SK-N-SH treated with all-trans-retinoic acid at 6 μM for 48 hours (cell line): ENCODE results near the gene ABCA12.

Experiments
- ATAC-seq: fragments of 200-7000 bp; cut with Tn5 transposase; 3 replicates; pipeline ENCODE4 v1.9.1; 2020; ENCODE audit warnings: mild to moderate bottlenecking, moderate library complexity
- ARNTL ChIP-seq: fragments of 450-650 bp; formaldehyde crosslinking; IDR thresholded peaks from 2 replicates; pipeline ENCODE4 v1.5.0; 2020; ENCODE audit warnings: low read depth, mild to moderate bottlenecking, moderate library complexity, borderline replicate concordance
- BACH2 ChIP-seq: fragments of 250-450 bp; sonication (Bioruptor Pico); IDR thresholded peaks from 2 replicates; pipeline ENCODE4 v1.9.0; 2021; ENCODE audit warnings: mild to moderate bottlenecking, borderline replicate concordance
- CREB5 ChIP-seq: fragments of 250-450 bp; sonication (Bioruptor Pico); IDR thresholded peaks from 2 replicates; pipeline ENCODE4 v1.5.1; 2020; ENCODE audit warnings: low read depth, mild to moderate bottlenecking, moderate library complexity
- CSDC2 ChIP-seq: fragments of 250-450 bp; sonication (Bioruptor Pico); IDR thresholded peaks from 2 replicates; pipeline ENCODE4 v1.5.0; 2020; ENCODE audit warnings: mild to moderate bottlenecking, moderate library complexity
- CSRNP3 ChIP-seq: fragments of 250-450 bp; sonication (Bioruptor Pico); IDR thresholded peaks from 2 replicates; pipeline ENCODE4 v1.5.1; 2021; ENCODE audit warnings: mild to moderate bottlenecking, moderate library complexity
- GLIS3 ChIP-seq: fragments of 250-450 bp; sonication (Bioruptor Pico); IDR thresholded peaks from 2 replicates; pipeline ENCODE4 v1.5.0; 2020; ENCODE audit warnings: mild to moderate bottlenecking, moderate library complexity
- ISL1 ChIP-seq: fragments of 250-450 bp; sonication (Bioruptor Pico); IDR thresholded peaks from 2 replicates; pipeline ENCODE4 v2.1.2; 2022; ENCODE audit warnings: mild to moderate bottlenecking, moderate library complexity
- OSR1 ChIP-seq: fragments of 250-450 bp; sonication (Bioruptor Pico); IDR thresholded peaks from 2 replicates; pipeline ENCODE4 v1.8.0; 2022; ENCODE audit warnings: moderate library complexity, mild to moderate bottlenecking, inconsistent platforms
- PATZ1 ChIP-seq: fragments of 250-450 bp; sonication (Bioruptor Pico); IDR thresholded peaks from 2 replicates; pipeline ENCODE4 v1.8.0; 2020; ENCODE audit warnings: mild to moderate bottlenecking, moderate library complexity, borderline replicate concordance
- POU6F1 ChIP-seq: fragments of 250-450 bp; sonication (Bioruptor Pico); IDR thresholded peaks from 2 replicates; pipeline ENCODE4 v1.8.0; 2021; ENCODE audit warnings: low read depth, mild to moderate bottlenecking, moderate library complexity, borderline replicate concordance
- PPARA ChIP-seq: fragments of 250-450 bp; sonication (Bioruptor Pico); IDR thresholded peaks from 2 replicates; pipeline ENCODE4 v1.5.0; 2020; ENCODE audit warnings: mild to moderate bottlenecking, borderline replicate concordance
- RARB ChIP-seq: fragments of 250-450 bp; sonication (Bioruptor Pico); IDR thresholded peaks from 2 replicates; pipeline ENCODE4 v1.8.0; 2021; ENCODE audit warnings: mild to moderate bottlenecking, moderate library complexity
- SNAI2 ChIP-seq: fragments of 250-450 bp; sonication (Bioruptor Pico); IDR thresholded peaks from 2 replicates; pipeline ENCODE4 v1.5.0; 2020; ENCODE audit warnings: mild to moderate bottlenecking, moderate library complexity
- TCF4 ChIP-seq: fragments of 250-450 bp; sonication (Bioruptor Pico); IDR thresholded peaks from 2 replicates; pipeline ENCODE4 v1.8.0; 2021; ENCODE audit warnings: mild to moderate bottlenecking, moderate library complexity, borderline replicate concordance
- TOX ChIP-seq: fragments of 250-450 bp; sonication (Bioruptor Pico); IDR thresholded peaks from 2 replicates; pipeline ENCODE4 v1.8.0; 2021; ENCODE audit warnings: mild to moderate bottlenecking, moderate library complexity, borderline replicate concordance
- TSHZ2 ChIP-seq: fragments of 250-450 bp; sonication (Bioruptor Pico); IDR thresholded peaks from 2 replicates; pipeline ENCODE4 v1.5.0; 2020; ENCODE audit warnings: mild to moderate bottlenecking, moderate library complexity
- ZC3H10 ChIP-seq: fragments of 250-450 bp; sonication (Bioruptor Pico); IDR thresholded peaks from 2 replicates; pipeline ENCODE4 v1.5.1; 2021; ENCODE audit warnings: mild to moderate bottlenecking, moderate library complexity
- ZFP30 ChIP-seq: fragments of 450-650 bp; formaldehyde crosslinking; IDR thresholded peaks from 2 replicates; pipeline ENCODE4 v1.5.0; 2022; ENCODE audit warnings: mild to moderate bottlenecking, moderate library complexity
- ZNF565 ChIP-seq: fragments of 450-650 bp; formaldehyde crosslinking; conservative IDR thresholded peaks from 2 replicates; pipeline ENCODE4 v1.5.0; 2020; ENCODE audit warnings: low read depth, mild to moderate bottlenecking, moderate library complexity
- ZNF8 ChIP-seq: fragments of 450-650 bp; formaldehyde crosslinking; IDR thresholded peaks from 2 replicates; pipeline ENCODE4 v1.5.0; 2020; ENCODE audit warnings: mild to moderate bottlenecking, moderate library complexity

ABCA12 gene

GRCh38 chr2:215149894-215150293 lies 11.5 kb upstream of the ABCA12 start:
- no peak for ATAC-seq
- TF ChIP-seq OSR1 (CRISPR knock-in tag), result no peak
- no peak for TF ChIP-seq TCF4 (CRISPR knock-in tag)
- no peak for TF ChIP-seq TSHZ2 (CRISPR knock-in tag)
- TF ChIP-seq POU6F1, result no peak
- no peak for TF ChIP-seq ZNF8 (CRISPR knock-in tag)
- no peak for TF ChIP-seq CSDC2 (CRISPR knock-in tag)
- TF ChIP-seq CSRNP3 (CRISPR knock-in tag), result no peak
- no peak for TF ChIP-seq BACH2
- TF ChIP-seq ZNF565, result no peak
- TF ChIP-seq ARNTL (CRISPR knock-in tag), result no peak
- TF ChIP-seq PATZ1 (CRISPR knock-in tag), result no peak
- TF ChIP-seq TOX (CRISPR knock-in tag), result no peak
- no peak for TF ChIP-seq GLIS3 (CRISPR knock-in tag)
- TF ChIP-seq CREB5, result no peak
- no peak for TF ChIP-seq ZC3H10 (CRISPR knock-in tag)
- TF ChIP-seq ZFP30 (CRISPR knock-in tag), result no peak
- no peak for TF ChIP-seq RARB (CRISPR knock-in tag)
- no peak for TF ChIP-seq PPARA (CRISPR knock-in tag)
- TF ChIP-seq ISL1, result no peak

- ATAC-seq, result no peak
- TF ChIP-seq RARB (CRISPR knock-in tag) (no peak), SNAI2 (CRISPR knock-in tag) (no peak), TSHZ2 (CRISPR knock-in tag) (no peak), OSR1 (CRISPR knock-in tag) (no peak), CSRNP3 (CRISPR knock-in tag) (no peak), POU6F1 (no peak)
Measured at GRCh38 chr2:215149486-215149885, 11.1 kb upstream of the ABCA12 start.
